OCI-M2 (cell line): Measurements from ENCODE around the gene CRIP1.
A peak's percentile ranks its signal among the peaks of the same experiment; 100 is the strongest.

ENCODE experiments used
- DNase-seq: peaks from one replicate; lab custom pipeline; 2025; ENCODE audit not compliant: unreplicated experiment; lab: John Stamatoyannopoulos, UW

Gene CRIP1

GRCh38 chr14:105469456-105470349, 17.0 kb upstream of the CRIP1 start:
- no peak for DNase-seq

- no peak for DNase-seq
Observed at GRCh38 chr14:105470350-105471296, 16.1 kb upstream of the CRIP1 start.

GRCh38 chr14:105471297-105471821, 15.3 kb upstream of the CRIP1 start:
- peak; percentile 17 for DNase-seq

- DNase-seq, result no peak
Observed at GRCh38 chr14:105471823-105472485, 14.7 kb upstream of the CRIP1 start.

- no peak for DNase-seq
Observed at GRCh38 chr14:105472486-105472991, 14.1 kb upstream of the CRIP1 start.

GRCh38 chr14:105473033-105473676, 13.5 kb upstream of the CRIP1 start:
- no peak for DNase-seq

GRCh38 chr14:105473677-105474482, 12.8 kb upstream of the CRIP1 start:
- peak; percentile 43 for DNase-seq

- DNase-seq, result no peak
Observed at GRCh38 chr14:105474483-105475268, 12.0 kb upstream of the CRIP1 start, which contains the start of gene CRIP2. Gene CRIP2, plus strand, starts transcription at chr14:105474821. Its CDS starts 42 bp downstream, at chr14:105474863.

- no peak for DNase-seq
Observed at GRCh38 chr14:105475269-105476096, 11.2 kb upstream of the CRIP1 start.

- no peak for DNase-seq
Observed at GRCh38 chr14:105476097-105476830, 10.4 kb upstream of the CRIP1 start.

GRCh38 chr14:105476831-105477659, 9.6 kb upstream of the CRIP1 start:
- DNase-seq, result no peak

GRCh38 chr14:105477660-105478397, 8.9 kb upstream of the CRIP1 start:
- no peak for DNase-seq

- no peak for DNase-seq
Observed at GRCh38 chr14:105478398-105479251, 8.1 kb upstream of the CRIP1 start.

- no peak for DNase-seq
Observed at GRCh38 chr14:105479431-105480158, 7.1 kb upstream of the CRIP1 start.
